Stimulated activated CD4-positive, alpha-beta T cell treated with anti-CD3 and anti-CD28 coated beads, Interleukin-12 subunit alpha, Interleukin-12 subunit beta, amount 100 ng/mL, for 4 hours (primary cell): Measurements from ENCODE around the gene PREB.
"Not testable (repeated sequence)": the region's sequence is repeated elsewhere in the genome, so short reads cannot be mapped to it uniquely, and the experiment has no call there.

Experiments used
- DNase-seq: peaks from one replicate; pipeline ENCODE4 v3.0.0-alpha.2; 2020

PREB gene

GRCh38 chr2:27126252-27126710, 8.2 kb downstream of the PREB start:
- no peak for DNase-seq

GRCh38 chr2:27125104-27125503, 9.3 kb downstream of the PREB start:
- DNase-seq, result no peak

GRCh38 chr2:27123302-27124150, 10.9 kb downstream of the PREB start, which contains the start of gene ABHD1:
Gene ABHD1 (plus strand): TSS chr2:27123815. CDS start chr2:27123949, 134 bp downstream.
- DNase-seq, result peak; percentile 64

GRCh38 chr2:27122791-27123190, 11.6 kb downstream of the PREB start:
- DNase-seq, result no peak

- no peak for DNase-seq
Measured at GRCh38 chr2:27121906-27122305, 12.5 kb downstream of the PREB start.

GRCh38 chr2:27119330-27119670, 15.1 kb downstream of the PREB start:
- DNase-seq, result not testable (repeated sequence)

GRCh38 chr2:27118525-27119329, 15.7 kb downstream of the PREB start, which contains the start of gene CGREF1:
Gene CGREF1 (minus strand): TSS chr2:27119128. CDS start chr2:27104366, 14,762 bp downstream.
- DNase-seq, result peak; percentile 29

- DNase-seq, result no peak
Measured at GRCh38 chr2:27117995-27118524, 16.4 kb downstream of the PREB start.

- DNase-seq, result no peak
Measured at GRCh38 chr2:27115519-27115918, 18.9 kb downstream of the PREB start.

- DNase-seq, result not testable (repeated sequence)
Measured at GRCh38 chr2:27111392-27112078, 22.9 kb downstream of the PREB start.

GRCh38 chr2:27110603-27111352, 23.7 kb downstream of the PREB start:
- not testable (repeated sequence) for DNase-seq

- DNase-seq, result no peak
Measured at GRCh38 chr2:27109083-27109482, 25.4 kb downstream of the PREB start.

GRCh38 chr2:27108221-27108620, 26.2 kb downstream of the PREB start:
- no peak for DNase-seq

- no peak for DNase-seq
Measured at GRCh38 chr2:27105981-27106380, 28.5 kb downstream of the PREB start.

GRCh38 chr2:27102329-27102728, 32.1 kb downstream of the PREB start:
- no peak for DNase-seq

GRCh38 chr2:27100036-27100435, 34.4 kb downstream of the PREB start:
- DNase-seq, result no peak

- DNase-seq, result no peak
Measured at GRCh38 chr2:27099334-27099955, 35.0 kb downstream of the PREB start.

- no peak for DNase-seq
Measured at GRCh38 chr2:27097341-27097740, 37.1 kb downstream of the PREB start.

GRCh38 chr2:27096748-27097297, 37.6 kb downstream of the PREB start:
- DNase-seq, result no peak

GRCh38 chr2:27095745-27096651, 38.4 kb downstream of the PREB start:
- DNase-seq, result peak; percentile 40
